ENCODE measurements around the gene ATP2C2.

- TF ChIP-seq EZH2 (IDR thresholded peaks at IDR 0.05; ENCODE audit: low read length, missing control alignments) (no peak), CTCF (conservative IDR thresholded peaks at IDR 0.05 in 1 of 2, IDR thresholded peaks at IDR 0.05 in 1 of 2; ENCODE audit: low read depth in 1 of 2, low read length in 2 of 2) (no peak)
Measured at GRCh38 chr16:84373907-84374489, 5.7 kb downstream of the ATP2C2 start.

Data from fibroblast of lung (primary cell).